Ascending aorta (tissue), 2 donors: ENCODE data around the gene FGF19. TPM values are rescaled to one million over a fixed set of nuclear protein-coding genes. Genes with fewer than 3 reads are reported as not detected.

Source experiments
- DNase-seq, 2 donors: peaks; one replicate each; pipeline ENCODE4 v3.0.0-alpha.2; 2019; ENCODE audit warnings: low spot score in 2 of 2
- H3K27ac ChIP-seq, 2 donors: fragments of 200-600 bp; sonication (generic); one replicate each; pipeline ENCODE4 v1.5.1; 2016 to 2017; ENCODE audit warnings: mild to moderate bottlenecking in 1 of 2
- H3K27me3 ChIP-seq: fragments of 200-600 bp; sonication (generic); one replicate; pipeline ENCODE4 v1.5.1; 2017
- H3K36me3 ChIP-seq, 2 donors: fragments of 200-600 bp; sonication (generic); one replicate each; pipeline ENCODE4 v1.5.1; 2016
- H3K4me1 ChIP-seq, 2 donors: fragments of 200-600 bp; sonication (generic); one replicate each; pipeline ENCODE4 v1.5.1; 2016 to 2017; ENCODE audit warnings: mild to moderate bottlenecking in 1 of 2
- H3K4me3 ChIP-seq, 2 donors: fragments of 200-600 bp; sonication (generic); one replicate each; pipeline ENCODE4 v1.5.1; 2016 to 2017; ENCODE audit warnings: mild to moderate bottlenecking in 1 of 2
- H3K9me3 ChIP-seq, 2 donors: fragments of 200-600 bp; sonication (generic); one replicate each; pipeline ENCODE4 v1.5.1; 2016
- intact Hi-C: fragments of 100-400 bp; cut with DNase I; formaldehyde crosslinking; loops from one replicate; pipeline ENCODE4 v1.15.1; 2023
- total RNA-seq: library from RNA; depleted of rRNA; stranded (reverse); fragments of >200 nt; gene quantifications from one replicate; pipeline ENCODE4 v1.1.0, GENCODE V29; 2016
- TF ChIP-seq, protein P1 (sequence below), 3 experiments: fragments of 200-600 bp in 2 of 3; fragments of 450-650 bp in 1 of 3; sonication (generic) in 2 of 3; IDR thresholded peaks; one replicate each; pipeline ENCODE4 v1.5.1; 2016 to 2019; ENCODE audit warnings: antibody characterized with exemption in 3 of 3, mild to moderate bottlenecking in 1 of 3, moderate library complexity in 1 of 3

FGF19 gene
- total RNA-seq, 1 donor from 2014 or later, result not detected

DNA sequence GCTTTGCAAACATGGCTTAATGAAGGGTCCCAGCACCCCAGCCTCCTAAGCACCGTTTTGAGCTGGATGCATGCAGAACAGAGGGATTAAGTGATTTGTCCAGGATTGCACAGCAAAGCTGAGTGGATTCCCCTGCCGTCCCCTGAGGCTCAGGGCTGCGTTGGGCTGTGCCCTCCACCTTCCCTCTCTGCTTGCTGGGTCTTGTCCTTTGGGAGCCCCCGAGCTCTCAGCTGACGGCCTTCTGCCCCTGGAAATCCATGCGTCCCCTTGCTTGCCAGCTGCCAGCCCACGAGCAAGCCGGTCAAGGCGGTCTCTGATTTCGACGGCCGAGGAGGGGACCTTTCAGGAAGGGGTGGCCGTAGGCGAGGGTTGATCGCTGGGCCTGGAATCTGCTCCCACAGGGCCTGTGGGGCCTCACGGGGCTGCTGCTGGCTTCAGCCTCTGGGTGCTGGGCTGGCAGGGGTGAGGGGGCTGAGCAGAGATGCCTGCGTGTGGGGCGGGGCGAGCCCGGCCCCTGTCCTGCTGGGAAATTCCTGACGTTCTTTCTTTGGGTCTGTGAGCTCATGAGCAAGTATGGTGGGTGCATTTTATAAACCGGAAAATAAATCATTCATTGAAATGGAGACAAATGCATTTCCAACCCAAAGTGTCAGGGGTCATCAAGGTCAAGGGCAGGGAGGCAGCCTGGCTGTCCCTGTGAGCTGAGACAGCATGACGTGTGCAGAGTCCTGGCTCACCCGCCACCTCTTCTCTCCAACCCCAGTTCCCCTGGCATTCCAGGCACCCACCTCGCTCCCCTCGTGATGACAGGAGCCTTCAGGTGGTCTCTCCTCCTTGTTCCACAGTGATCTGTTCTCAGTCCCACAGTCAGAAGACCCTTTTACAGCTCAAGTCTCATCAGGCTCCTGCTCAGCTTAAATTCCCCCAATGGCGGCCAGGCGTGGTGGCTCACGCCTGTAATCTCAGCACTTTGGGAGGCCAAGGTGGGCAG lies 43.2 kb upstream of the FGF19 start:
- H3K9me3 ChIP-seq, result no peaks in the 10 kb centered on the region
- no peaks in the 10 kb centered on the region for H3K4me1 ChIP-seq
- TF ChIP-seq, protein P1, sequence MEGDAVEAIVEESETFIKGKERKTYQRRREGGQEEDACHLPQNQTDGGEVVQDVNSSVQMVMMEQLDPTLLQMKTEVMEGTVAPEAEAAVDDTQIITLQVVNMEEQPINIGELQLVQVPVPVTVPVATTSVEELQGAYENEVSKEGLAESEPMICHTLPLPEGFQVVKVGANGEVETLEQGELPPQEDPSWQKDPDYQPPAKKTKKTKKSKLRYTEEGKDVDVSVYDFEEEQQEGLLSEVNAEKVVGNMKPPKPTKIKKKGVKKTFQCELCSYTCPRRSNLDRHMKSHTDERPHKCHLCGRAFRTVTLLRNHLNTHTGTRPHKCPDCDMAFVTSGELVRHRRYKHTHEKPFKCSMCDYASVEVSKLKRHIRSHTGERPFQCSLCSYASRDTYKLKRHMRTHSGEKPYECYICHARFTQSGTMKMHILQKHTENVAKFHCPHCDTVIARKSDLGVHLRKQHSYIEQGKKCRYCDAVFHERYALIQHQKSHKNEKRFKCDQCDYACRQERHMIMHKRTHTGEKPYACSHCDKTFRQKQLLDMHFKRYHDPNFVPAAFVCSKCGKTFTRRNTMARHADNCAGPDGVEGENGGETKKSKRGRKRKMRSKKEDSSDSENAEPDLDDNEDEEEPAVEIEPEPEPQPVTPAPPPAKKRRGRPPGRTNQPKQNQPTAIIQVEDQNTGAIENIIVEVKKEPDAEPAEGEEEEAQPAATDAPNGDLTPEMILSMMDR (IDR thresholded peaks at IDR 0.05), result no peak
- H3K27ac ChIP-seq, result no peak overlapping the region
- intact Hi-C loops, result no loop called here
- no peaks in the 10 kb centered on the region for H3K27me3 ChIP-seq
- no peak for DNase-seq
- no peaks in the 10 kb centered on the region for H3K36me3 ChIP-seq
- H3K4me3 ChIP-seq, result no peak overlapping the region

GRCh38 chr11:69746140-69746539 lies 42.3 kb upstream of the FGF19 start:
- Histone ChIP-seq H3K27ac (no peak overlapping the region), H3K9me3 (no peaks in the 10 kb centered on the region), H3K4me1 (no peaks in the 10 kb centered on the region), H3K36me3 (no peaks in the 10 kb centered on the region), H3K27me3 (no peaks in the 10 kb centered on the region), H3K4me3 (no peak overlapping the region)
- TF ChIP-seq, protein P1 (IDR thresholded peaks at IDR 0.05), result no peak
- intact Hi-C loops, result no loop called here
- DNase-seq, result no peak

DNA sequence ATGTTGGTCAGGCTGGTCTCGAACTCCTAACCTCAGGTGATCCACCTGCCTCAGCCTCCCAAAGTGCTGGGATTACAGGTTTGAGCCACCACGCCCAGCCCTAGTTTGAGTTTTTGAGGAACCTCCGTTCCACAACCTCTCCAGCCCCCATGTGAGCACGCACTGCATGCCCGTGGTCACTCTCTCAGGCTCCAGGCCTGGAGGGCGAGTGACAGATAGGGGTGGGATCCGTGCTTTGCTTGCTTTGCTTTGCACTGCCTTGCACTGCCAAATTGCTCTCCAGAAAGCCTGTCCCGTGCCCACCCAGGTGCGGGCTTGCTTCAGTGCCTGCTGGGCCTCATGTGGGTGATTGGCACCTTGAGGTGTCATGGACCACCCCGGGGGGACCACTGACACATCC lies 41.4 kb upstream of the FGF19 start:
- TF ChIP-seq, protein P1 (IDR thresholded peaks at IDR 0.05), result no peak
- intact Hi-C loops, result no loop called here
- Histone ChIP-seq H3K4me3 (no peak overlapping the region), H3K36me3 (no peaks in the 10 kb centered on the region), H3K27me3 (no peaks in the 10 kb centered on the region), H3K27ac (no peak overlapping the region), H3K9me3 (no peaks in the 10 kb centered on the region), H3K4me1 (no peaks in the 10 kb centered on the region)
- no peak for DNase-seq

DNA sequence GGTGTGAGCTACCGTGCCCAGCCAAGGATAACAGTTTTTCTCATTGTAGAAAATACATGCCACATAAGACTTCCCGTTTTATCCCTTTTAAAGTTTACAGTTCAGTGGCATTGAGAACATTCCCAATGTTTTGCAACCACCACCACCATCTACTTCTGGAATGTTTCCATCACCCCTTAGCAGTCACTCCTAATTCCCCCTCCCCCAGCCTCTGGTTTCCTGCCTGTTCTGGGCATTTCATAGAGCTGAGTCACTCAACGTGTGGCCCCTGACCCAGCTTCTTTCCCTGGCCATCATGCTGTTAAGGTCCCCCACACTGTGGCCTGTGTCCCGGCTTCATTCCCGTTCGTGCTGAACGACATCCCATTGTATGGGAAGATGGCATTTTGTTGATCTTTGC lies 40.6 kb upstream of the FGF19 start:
- intact Hi-C loops, result no loop called here
- H3K4me3 ChIP-seq, result no peak overlapping the region
- no peak for DNase-seq
- no peak overlapping the region for H3K27ac ChIP-seq
- no peaks in the 10 kb centered on the region for H3K4me1 ChIP-seq
- TF ChIP-seq, protein P1 (IDR thresholded peaks at IDR 0.05), result no peak
- no peaks in the 10 kb centered on the region for H3K36me3 ChIP-seq
- no peaks in the 10 kb centered on the region for H3K9me3 ChIP-seq
- H3K27me3 ChIP-seq, result no peaks in the 10 kb centered on the region

- H3K4me3 ChIP-seq, result no peak overlapping the region
- intact Hi-C loops, result no loop called here
- peaks cover 4 to 14% of the 10 kb centered on the region in 2 donors for H3K9me3 ChIP-seq
- H3K4me1 ChIP-seq, result no peaks in the 10 kb centered on the region
- no peaks in the 10 kb centered on the region for H3K36me3 ChIP-seq
- TF ChIP-seq, protein P1 (IDR thresholded peaks at IDR 0.05), result no peak
- H3K27me3 ChIP-seq, result no peaks in the 10 kb centered on the region
- no peak overlapping the region for H3K27ac ChIP-seq
- no peak for DNase-seq
Measured at GRCh38 chr11:69734841-69735240, 31.0 kb upstream of the FGF19 start.
